Erythroblast (primary cell): ENCODE results near the gene TNNI3K.

Experiments used
- GATA1 ChIP-seq: IDR thresholded peaks from 2 replicates; pipeline ENCODE4 v1.6.1; 2011; ENCODE audit warnings: low read depth, mild to moderate bottlenecking, control low read depth, low read length, moderate library complexity
- POLR2A ChIP-seq: IDR thresholded peaks from 2 replicates; pipeline ENCODE4 v1.6.1; 2011; ENCODE audit warnings: mild to moderate bottlenecking, low read length

- no peak for TF ChIP-seq POLR2A
- TF ChIP-seq GATA1, result no peak
These were observed 201.8 kb downstream of the TNNI3K start for GRCh38 chr1:74437035-74437434.
